GM12873 (cell line): Measurements from ENCODE around the gene ASPSCR1.

Source experiments
- CTCF ChIP-seq: IDR thresholded peaks from 2 replicates; pipeline ENCODE4 v1.5.1; 2012; ENCODE audit warnings: low read depth, mild to moderate bottlenecking, moderate library complexity, low read length, control low read depth; ENCODE audit not compliant: insufficient read depth; ENCODE audit errors: missing control alignments

The ASPSCR1 gene

GRCh38 chr17:82014971-82015310, 37.5 kb downstream of the ASPSCR1 start:
- TF ChIP-seq CTCF: no peak

- TF ChIP-seq CTCF: no peak
Measured at GRCh38 chr17:82015311-82015971, 38.0 kb downstream of the ASPSCR1 start.

- TF ChIP-seq CTCF: no peak
Measured at GRCh38 chr17:82016061-82016874, 38.8 kb downstream of the ASPSCR1 start.

GRCh38 chr17:82016875-82017459, 39.5 kb downstream of the ASPSCR1 start:
- TF ChIP-seq CTCF: no peak

GRCh38 chr17:82017612-82018151, 40.3 kb downstream of the ASPSCR1 start:
- no peak for TF ChIP-seq CTCF

- TF ChIP-seq CTCF: no peak
Measured at GRCh38 chr17:82018152-82018988, 40.9 kb downstream of the ASPSCR1 start.
